Ishikawa (cell line): Measurements from ENCODE around the gene RASA3.
A peak's percentile ranks its signal among the peaks of the same experiment; 100 is the strongest.

Source experiments
- CEBPB ChIP-seq: IDR thresholded peaks from 2 replicates; pipeline ENCODE4 v1.6.1; 2012
- CREB1 ChIP-seq: IDR thresholded peaks from 2 replicates; pipeline ENCODE4 v1.6.1; 2012; ENCODE audit warnings: low read depth
- EGR1 ChIP-seq: IDR thresholded peaks from 2 replicates; pipeline ENCODE4 v1.6.1; 2012
- EP300 ChIP-seq: IDR thresholded peaks from 2 replicates; pipeline ENCODE4 v1.6.1; 2012; ENCODE audit warnings: borderline replicate concordance
- FOXM1 ChIP-seq: IDR thresholded peaks from 2 replicates; pipeline ENCODE4 v1.6.1; 2012; ENCODE audit warnings: low read depth, borderline replicate concordance
- MAX ChIP-seq: IDR thresholded peaks from 2 replicates; pipeline ENCODE4 v1.6.1; 2012
- NFIC ChIP-seq: IDR thresholded peaks from 2 replicates; pipeline ENCODE4 v1.6.1; 2012
- RAD21 ChIP-seq: IDR thresholded peaks from 2 replicates; pipeline ENCODE4 v1.6.1; 2012; ENCODE audit warnings: low read depth
- REST ChIP-seq: IDR thresholded peaks from 2 replicates; pipeline ENCODE4 v1.6.1; 2012; ENCODE audit warnings: low read depth, mild to moderate bottlenecking
- TAF1 ChIP-seq: IDR thresholded peaks from 2 replicates; pipeline ENCODE4 v1.6.1; 2012; ENCODE audit warnings: low read depth, mild to moderate bottlenecking
- TCF12 ChIP-seq: IDR thresholded peaks from 2 replicates; pipeline ENCODE4 v1.6.1; 2012; ENCODE audit warnings: low read depth
- TEAD4 ChIP-seq: IDR thresholded peaks from 2 replicates; pipeline ENCODE4 v1.6.1; 2012
- USF1 ChIP-seq: IDR thresholded peaks from 2 replicates; pipeline ENCODE4 v1.6.1; 2012
- YY1 ChIP-seq: IDR thresholded peaks from 2 replicates; pipeline ENCODE4 v1.6.1; 2012; ENCODE audit warnings: low read depth
- ZBTB7A ChIP-seq: IDR thresholded peaks from 2 replicates; pipeline ENCODE4 v1.6.1; 2012; ENCODE audit warnings: low read depth

The RASA3 gene

GRCh38 chr13:114043421-114044053 lies 88.9 kb downstream of the RASA3 start:
- no peak for TF ChIP-seq CREB1
- TF ChIP-seq EGR1: no peak
- TF ChIP-seq EP300: no peak
- TF ChIP-seq USF1: peak; percentile 82
- peak; percentile 48 for TF ChIP-seq RAD21
- peak; percentile 29; the same call in 1 of the 2 replicates for TF ChIP-seq TCF12
- peak; percentile 68 for TF ChIP-seq YY1
- peak; percentile 94 for TF ChIP-seq MAX
- TF ChIP-seq CEBPB: peak; percentile 70
- TF ChIP-seq FOXM1: no peak

- TF ChIP-seq USF1 (no peak), ZBTB7A (no peak), NFIC (no peak), TAF1 (no peak), CEBPB (no peak), CREB1 (no peak), YY1 (no peak), MAX (no peak), TCF12 (no peak), TEAD4 (no peak), EP300 (no peak), FOXM1 (no peak), REST (no peak), EGR1 (no peak), RAD21 (no peak)
Measured at GRCh38 chr13:114042066-114042815, 90.2 kb downstream of the RASA3 start.

- no peak for TF ChIP-seq FOXM1
- no peak for TF ChIP-seq NFIC
- no peak for TF ChIP-seq EGR1
- no peak for TF ChIP-seq MAX
- no peak for TF ChIP-seq RAD21
- TF ChIP-seq ZBTB7A: no peak
- TF ChIP-seq EP300: no peak
Measured at GRCh38 chr13:114041493-114041892, 90.9 kb downstream of the RASA3 start.

GRCh38 chr13:114039471-114040141 lies 92.8 kb downstream of the RASA3 start:
- TF ChIP-seq TCF12 (no peak), USF1 (no peak), ZBTB7A (no peak), CREB1 (no peak), TEAD4 (no peak), TAF1 (no peak), EP300 (no peak), REST (no peak), MAX (no peak), RAD21 (no peak)
